T-helper 22 cell (primary cell): Measurements from ENCODE around the gene IGF2.
"Not testable (repeated sequence)": the region's sequence is repeated elsewhere in the genome, so short reads cannot be mapped to it uniquely, and the experiment has no call there.

Source experiments
- DNase-seq: peaks from one replicate; pipeline ENCODE4 v3.0.0-alpha.2; 2020; ENCODE audit warnings: low read depth

The IGF2 gene

GRCh38 chr11:2139123-2139521 lies at the start of gene IGF2:
IGF2 (minus strand) TSS chr11:2139389; CDS start chr11:2135523, 3,866 bp downstream.
- no peak for DNase-seq

- DNase-seq = no peak
Observed at GRCh38 chr11:2188745-2189144, 49.6 kb upstream of the IGF2 start.

GRCh38 chr11:2187280-2187707 lies 48.1 kb upstream of the IGF2 start:
- no peak for DNase-seq

- DNase-seq = no peak
Observed at GRCh38 chr11:2186669-2187279, 47.6 kb upstream of the IGF2 start.

GRCh38 chr11:2185324-2186085 lies 46.3 kb upstream of the IGF2 start:
- no peak for DNase-seq

GRCh38 chr11:2182692-2183474 lies 43.7 kb upstream of the IGF2 start:
- no peak for DNase-seq

- DNase-seq = no peak
Observed at GRCh38 chr11:2182075-2182474, 42.9 kb upstream of the IGF2 start.

- DNase-seq = no peak
Observed at GRCh38 chr11:2180789-2181370, 41.7 kb upstream of the IGF2 start.

- DNase-seq = no peak
Observed at GRCh38 chr11:2180347-2180746, 41.2 kb upstream of the IGF2 start.

- no peak for DNase-seq
Observed at GRCh38 chr11:2179516-2179915, 40.3 kb upstream of the IGF2 start.

- no peak for DNase-seq
Observed at GRCh38 chr11:2178906-2179494, 39.8 kb upstream of the IGF2 start.

- not testable (repeated sequence) for DNase-seq
Observed at GRCh38 chr11:2178055-2178773, 39.0 kb upstream of the IGF2 start.

GRCh38 chr11:2177076-2177475 lies 37.9 kb upstream of the IGF2 start:
- DNase-seq = no peak

- no peak for DNase-seq
Observed at GRCh38 chr11:2176389-2176900, 37.3 kb upstream of the IGF2 start.

GRCh38 chr11:2175659-2176058 lies 36.5 kb upstream of the IGF2 start:
- no peak for DNase-seq

GRCh38 chr11:2174361-2174760 lies 35.2 kb upstream of the IGF2 start:
- no peak for DNase-seq

- DNase-seq = no peak
Observed at GRCh38 chr11:2173761-2174160, 34.6 kb upstream of the IGF2 start.

GRCh38 chr11:2173150-2173693 lies 34.0 kb upstream of the IGF2 start:
- DNase-seq = no peak

GRCh38 chr11:2172676-2173075 lies 33.5 kb upstream of the IGF2 start:
- DNase-seq = no peak

- no peak for DNase-seq
Observed at GRCh38 chr11:2171591-2172003, 32.4 kb upstream of the IGF2 start, which contains the start of gene TH. TH (minus strand) TSS chr11:2171815; CDS start chr11:2171786, 29 bp downstream.
